ENCODE results near the gene COL24A1.

The COL24A1 gene

DNA sequence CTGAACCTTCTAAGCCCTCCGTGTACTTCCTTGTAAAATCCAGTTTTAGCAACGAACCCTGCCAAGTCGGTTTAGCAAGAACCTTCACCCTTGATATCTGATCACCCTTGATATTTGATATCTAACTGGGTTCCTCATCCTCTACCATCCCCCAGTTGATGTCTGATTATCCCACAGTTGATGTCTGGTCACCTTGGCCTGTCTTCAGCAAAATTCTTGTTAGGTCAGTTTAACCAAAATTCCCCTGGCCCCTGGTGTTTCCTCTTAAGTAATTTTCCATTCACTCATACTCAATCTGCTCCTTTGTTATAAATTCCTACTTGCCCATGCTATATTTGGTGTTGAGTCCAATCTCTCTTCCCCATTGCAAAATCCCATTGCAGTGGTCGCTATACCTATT, 333.9 kb downstream of the COL24A1 start:
- no peaks in the 10 kb centered on the region for H3K4me1 ChIP-seq (ENCODE audit: insufficient read depth, poor library complexity, severe bottlenecking)
- no peak overlapping the region for H3K27ac ChIP-seq (ENCODE audit: poor library complexity, severe bottlenecking)
- H3K27me3 ChIP-seq (ENCODE audit: insufficient read depth, poor library complexity, severe bottlenecking), result no peaks in the 10 kb centered on the region
- no peak for DNase-seq (ENCODE audit: low spot score)
- no peak for ATAC-seq (ENCODE audit: low read depth)
- no peak overlapping the region for H3K4me3 ChIP-seq (ENCODE audit: severe bottlenecking)
- H3K9me3 ChIP-seq (ENCODE audit: severe bottlenecking), result no peaks in the 10 kb centered on the region
- TF ChIP-seq, protein P1, sequence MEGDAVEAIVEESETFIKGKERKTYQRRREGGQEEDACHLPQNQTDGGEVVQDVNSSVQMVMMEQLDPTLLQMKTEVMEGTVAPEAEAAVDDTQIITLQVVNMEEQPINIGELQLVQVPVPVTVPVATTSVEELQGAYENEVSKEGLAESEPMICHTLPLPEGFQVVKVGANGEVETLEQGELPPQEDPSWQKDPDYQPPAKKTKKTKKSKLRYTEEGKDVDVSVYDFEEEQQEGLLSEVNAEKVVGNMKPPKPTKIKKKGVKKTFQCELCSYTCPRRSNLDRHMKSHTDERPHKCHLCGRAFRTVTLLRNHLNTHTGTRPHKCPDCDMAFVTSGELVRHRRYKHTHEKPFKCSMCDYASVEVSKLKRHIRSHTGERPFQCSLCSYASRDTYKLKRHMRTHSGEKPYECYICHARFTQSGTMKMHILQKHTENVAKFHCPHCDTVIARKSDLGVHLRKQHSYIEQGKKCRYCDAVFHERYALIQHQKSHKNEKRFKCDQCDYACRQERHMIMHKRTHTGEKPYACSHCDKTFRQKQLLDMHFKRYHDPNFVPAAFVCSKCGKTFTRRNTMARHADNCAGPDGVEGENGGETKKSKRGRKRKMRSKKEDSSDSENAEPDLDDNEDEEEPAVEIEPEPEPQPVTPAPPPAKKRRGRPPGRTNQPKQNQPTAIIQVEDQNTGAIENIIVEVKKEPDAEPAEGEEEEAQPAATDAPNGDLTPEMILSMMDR (IDR thresholded peaks at IDR 0.05; ENCODE audit: poor library complexity, severe bottlenecking), result no peak
- no peaks in the 10 kb centered on the region for H3K36me3 ChIP-seq (ENCODE audit: low read depth)

DNA sequence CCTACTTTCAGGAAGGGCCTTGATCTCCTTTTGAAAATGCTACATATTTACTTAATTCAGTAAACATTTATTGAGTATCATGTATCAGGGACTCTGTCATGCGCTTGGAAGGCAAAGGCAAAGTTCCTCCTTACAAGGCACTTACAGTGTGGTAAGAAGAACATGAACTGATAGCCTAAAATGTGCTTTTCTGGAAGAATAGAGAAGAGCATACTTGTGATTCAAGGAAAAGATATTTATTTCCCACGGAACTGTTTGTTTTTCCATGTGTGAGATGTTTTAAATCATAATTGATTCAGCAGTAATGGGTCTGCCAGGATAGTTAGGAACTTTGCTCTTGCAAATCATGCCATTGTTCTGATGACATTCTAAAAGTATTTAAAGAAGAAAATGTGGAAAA, 338.2 kb downstream of the COL24A1 start:
- H3K4me3 ChIP-seq (ENCODE audit: severe bottlenecking), result no peak overlapping the region
- H3K27ac ChIP-seq (ENCODE audit: poor library complexity, severe bottlenecking), result no peak overlapping the region
- H3K9me3 ChIP-seq (ENCODE audit: severe bottlenecking), result no peaks in the 10 kb centered on the region
- H3K27me3 ChIP-seq (ENCODE audit: insufficient read depth, poor library complexity, severe bottlenecking), result no peaks in the 10 kb centered on the region
- DNase-seq (ENCODE audit: low spot score), result no peak
- H3K4me1 ChIP-seq (ENCODE audit: insufficient read depth, poor library complexity, severe bottlenecking), result no peaks in the 10 kb centered on the region
- H3K36me3 ChIP-seq (ENCODE audit: low read depth), result no peaks in the 10 kb centered on the region
- TF ChIP-seq, protein P1 (IDR thresholded peaks at IDR 0.05; ENCODE audit: poor library complexity, severe bottlenecking), result no peak
- no peak for ATAC-seq (ENCODE audit: low read depth)

DNA sequence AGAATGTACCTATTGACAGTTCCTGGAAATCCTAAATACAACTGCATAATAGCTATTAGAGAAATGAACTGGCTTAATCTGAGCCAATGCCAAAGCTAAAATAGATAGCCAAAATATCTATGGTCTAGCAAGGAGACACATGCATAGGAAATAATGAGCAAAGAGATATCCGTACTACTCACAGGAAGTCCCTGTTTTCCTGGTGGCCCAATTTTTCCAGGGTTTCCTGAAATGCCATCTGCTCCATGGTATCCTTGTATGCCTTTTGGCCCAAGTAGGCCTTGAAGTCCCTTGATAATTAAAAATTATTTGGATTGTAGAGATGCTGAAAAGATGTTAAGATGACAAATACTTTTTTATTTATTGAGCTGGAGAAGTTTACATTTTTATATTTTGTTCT, 340.0 kb downstream of the COL24A1 start:
- Histone ChIP-seq H3K27me3 (ENCODE audit: insufficient read depth, poor library complexity, severe bottlenecking) (no peaks in the 10 kb centered on the region), H3K4me3 (ENCODE audit: severe bottlenecking) (no peak overlapping the region), H3K36me3 (ENCODE audit: low read depth) (no peaks in the 10 kb centered on the region), H3K4me1 (ENCODE audit: insufficient read depth, poor library complexity, severe bottlenecking) (no peaks in the 10 kb centered on the region), H3K27ac (ENCODE audit: poor library complexity, severe bottlenecking) (no peak overlapping the region), H3K9me3 (ENCODE audit: severe bottlenecking) (no peaks in the 10 kb centered on the region)
- ATAC-seq (ENCODE audit: low read depth), result no peak
- DNase-seq (ENCODE audit: low spot score), result no peak
- TF ChIP-seq, protein P1 (IDR thresholded peaks at IDR 0.05; ENCODE audit: poor library complexity, severe bottlenecking), result no peak

DNA sequence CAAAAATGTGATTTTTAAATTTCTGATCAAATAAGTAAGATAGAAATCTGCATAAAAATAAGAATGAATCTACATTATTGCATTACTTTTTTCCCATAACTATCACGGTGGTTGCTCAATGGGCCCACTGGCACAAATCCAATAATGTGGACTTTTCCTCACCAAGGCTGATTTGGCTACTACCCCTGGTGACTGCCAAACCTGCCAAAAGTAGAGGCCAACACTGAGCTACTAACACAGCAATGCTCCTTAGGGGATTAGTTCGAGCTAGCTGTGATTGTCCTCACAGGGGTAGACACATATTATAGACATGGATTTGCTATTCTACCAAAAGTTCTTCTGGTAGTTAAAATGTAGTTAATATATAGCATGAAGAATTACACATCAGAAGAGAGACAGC, 340.7 kb downstream of the COL24A1 start:
- DNase-seq (ENCODE audit: low spot score) (no peak), ATAC-seq (ENCODE audit: low read depth) (no peak)
- Histone ChIP-seq H3K27me3 (ENCODE audit: insufficient read depth, poor library complexity, severe bottlenecking) (no peaks in the 10 kb centered on the region), H3K9me3 (ENCODE audit: severe bottlenecking) (no peaks in the 10 kb centered on the region), H3K36me3 (ENCODE audit: low read depth) (no peaks in the 10 kb centered on the region), H3K27ac (ENCODE audit: poor library complexity, severe bottlenecking) (no peak overlapping the region), H3K4me1 (ENCODE audit: insufficient read depth, poor library complexity, severe bottlenecking) (no peaks in the 10 kb centered on the region), H3K4me3 (ENCODE audit: severe bottlenecking) (no peak overlapping the region)
- TF ChIP-seq, protein P1 (IDR thresholded peaks at IDR 0.05; ENCODE audit: poor library complexity, severe bottlenecking), result no peak

DNA sequence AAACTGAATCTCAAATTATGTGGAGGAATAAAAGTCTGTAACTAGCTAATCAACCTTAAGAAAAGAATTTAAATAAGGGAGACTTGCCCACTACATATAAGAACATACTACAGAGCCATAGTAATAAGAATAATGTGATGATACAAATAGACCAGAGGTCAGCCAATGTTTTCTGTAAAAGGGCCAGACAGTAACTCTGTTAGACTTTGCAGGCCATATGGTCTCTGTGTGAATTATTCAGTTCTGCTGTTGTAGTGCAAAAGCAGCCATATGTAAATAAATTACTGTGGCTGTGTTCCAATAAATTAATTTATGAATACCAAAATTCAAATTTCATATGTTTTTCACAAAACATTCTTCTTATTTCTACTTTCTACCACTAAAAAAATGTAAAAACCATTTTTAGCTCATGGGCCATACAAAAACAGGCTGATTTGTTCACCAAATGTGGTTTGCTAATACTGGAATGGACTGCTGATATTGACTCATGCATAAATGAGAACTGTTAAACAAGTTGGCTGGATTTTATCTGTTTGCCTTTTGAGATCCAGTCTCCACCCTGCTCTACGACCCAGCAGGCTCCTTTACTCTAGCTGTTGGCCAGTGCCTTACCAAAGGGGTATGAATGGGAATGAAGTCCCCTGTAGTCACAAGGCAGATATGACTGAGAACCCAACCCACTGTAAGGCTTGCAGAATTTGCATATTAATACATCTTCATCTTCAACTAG, 350.2 kb downstream of the COL24A1 start:
- H3K27me3 ChIP-seq (ENCODE audit: insufficient read depth, poor library complexity, severe bottlenecking), result no peaks in the 10 kb centered on the region
- no peak for DNase-seq (ENCODE audit: low spot score)
- no peaks in the 10 kb centered on the region for H3K36me3 ChIP-seq (ENCODE audit: low read depth)
- no peaks in the 10 kb centered on the region for H3K4me1 ChIP-seq (ENCODE audit: insufficient read depth, poor library complexity, severe bottlenecking)
- H3K4me3 ChIP-seq (ENCODE audit: severe bottlenecking), result no peak overlapping the region
- H3K27ac ChIP-seq (ENCODE audit: poor library complexity, severe bottlenecking), result no peak overlapping the region
- TF ChIP-seq, protein P1 (IDR thresholded peaks at IDR 0.05; ENCODE audit: poor library complexity, severe bottlenecking), result no peak
- H3K9me3 ChIP-seq (ENCODE audit: severe bottlenecking), result no peaks in the 10 kb centered on the region
- ATAC-seq (ENCODE audit: low read depth), result no peak
